Endothelial cell of umbilical vein (primary cell): ENCODE measurements around the gene SPAG8.

Experiments
- EZH2 ChIP-seq: IDR thresholded peaks from 2 replicates; pipeline ENCODE4 v1.6.1; 2012; ENCODE audit warnings: borderline replicate concordance, low read depth, mild to moderate bottlenecking, moderate library complexity, low read length, inconsistent platforms; ENCODE audit not compliant: severe bottlenecking
- FOS ChIP-seq: IDR thresholded peaks from 2 replicates; pipeline ENCODE4 v1.6.1; 2011; ENCODE audit warnings: mild to moderate bottlenecking, low read length, moderate library complexity, borderline replicate concordance; ENCODE audit not compliant: insufficient read depth
- GATA2 ChIP-seq: IDR thresholded peaks from 2 replicates; pipeline ENCODE4 v1.7.0; 2011; ENCODE audit warnings: low read depth, mild to moderate bottlenecking, moderate library complexity, mixed read lengths, low read length; ENCODE audit not compliant: insufficient read length, insufficient read depth
- MYC ChIP-seq: IDR thresholded peaks from one replicate; pipeline ENCODE4 v1.6.1; 2011; ENCODE audit warnings: mild to moderate bottlenecking, low read depth, low read length
- POLR2A ChIP-seq: IDR thresholded peaks from 2 replicates; pipeline ENCODE4 v1.6.1; 2012; ENCODE audit warnings: low read depth, mild to moderate bottlenecking, control low read depth, low read length
- POLR2AphosphoS5 ChIP-seq: IDR thresholded peaks from 2 replicates; pipeline ENCODE4 v1.6.1; 2012; ENCODE audit warnings: low read depth, mild to moderate bottlenecking, control low read depth, low read length, moderate library complexity; ENCODE audit not compliant: insufficient read depth
- TF ChIP-seq, protein P1 (sequence below), 2 donors: IDR thresholded peaks; 1 replicate in 1 of 2; 2 replicates in 1 of 2; pipeline ENCODE4 v1.5.1; 2011; ENCODE audit warnings: low read length in 2 of 2, mild to moderate bottlenecking in 2 of 2, moderate library complexity in 2 of 2, control low read depth in 1 of 2, inconsistent platforms in 1 of 2, low read depth in 1 of 2; ENCODE audit not compliant: insufficient read depth in 1 of 2; ENCODE audit errors: extremely low read depth in 1 of 2
- TF ChIP-seq, protein P2 (sequence below): IDR thresholded peaks from 2 replicates; pipeline ENCODE4 v1.6.1; 2011; ENCODE audit not compliant: insufficient read depth, insufficient read length

DNA sequence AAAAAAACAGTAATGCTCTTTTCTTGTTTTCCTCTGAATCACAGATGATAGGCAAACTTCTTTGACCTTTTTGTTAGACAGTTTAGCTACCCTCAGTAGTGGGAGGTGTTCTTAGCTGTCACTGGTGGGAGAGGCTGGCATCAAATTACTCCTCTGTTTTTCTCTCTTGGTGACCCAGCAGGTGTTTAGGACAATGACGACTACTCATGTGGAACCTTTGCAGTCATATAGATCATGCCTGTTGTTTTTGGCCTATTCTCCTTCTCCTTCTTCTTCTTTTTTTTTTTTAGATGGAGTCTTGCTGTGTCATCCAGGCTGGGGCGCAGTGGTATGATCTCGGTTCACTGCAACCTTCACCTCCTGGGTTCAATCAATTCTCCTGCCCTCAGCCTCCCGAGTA, 36.0 kb downstream of the SPAG8 start:
- TF ChIP-seq GATA2 (no peak), POLR2AphosphoS5 (no peak), POLR2A (no peak), EZH2 (no peak), FOS (no peak), MYC (no peak)
- TF ChIP-seq, protein P1, sequence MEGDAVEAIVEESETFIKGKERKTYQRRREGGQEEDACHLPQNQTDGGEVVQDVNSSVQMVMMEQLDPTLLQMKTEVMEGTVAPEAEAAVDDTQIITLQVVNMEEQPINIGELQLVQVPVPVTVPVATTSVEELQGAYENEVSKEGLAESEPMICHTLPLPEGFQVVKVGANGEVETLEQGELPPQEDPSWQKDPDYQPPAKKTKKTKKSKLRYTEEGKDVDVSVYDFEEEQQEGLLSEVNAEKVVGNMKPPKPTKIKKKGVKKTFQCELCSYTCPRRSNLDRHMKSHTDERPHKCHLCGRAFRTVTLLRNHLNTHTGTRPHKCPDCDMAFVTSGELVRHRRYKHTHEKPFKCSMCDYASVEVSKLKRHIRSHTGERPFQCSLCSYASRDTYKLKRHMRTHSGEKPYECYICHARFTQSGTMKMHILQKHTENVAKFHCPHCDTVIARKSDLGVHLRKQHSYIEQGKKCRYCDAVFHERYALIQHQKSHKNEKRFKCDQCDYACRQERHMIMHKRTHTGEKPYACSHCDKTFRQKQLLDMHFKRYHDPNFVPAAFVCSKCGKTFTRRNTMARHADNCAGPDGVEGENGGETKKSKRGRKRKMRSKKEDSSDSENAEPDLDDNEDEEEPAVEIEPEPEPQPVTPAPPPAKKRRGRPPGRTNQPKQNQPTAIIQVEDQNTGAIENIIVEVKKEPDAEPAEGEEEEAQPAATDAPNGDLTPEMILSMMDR (IDR thresholded peaks at IDR 0.05; ENCODE audit: extremely low read depth in 1 of 2, insufficient read depth in 1 of 2, low read depth in 1 of 2, low read length in 2 of 2): no peak
- TF ChIP-seq, protein P2, sequence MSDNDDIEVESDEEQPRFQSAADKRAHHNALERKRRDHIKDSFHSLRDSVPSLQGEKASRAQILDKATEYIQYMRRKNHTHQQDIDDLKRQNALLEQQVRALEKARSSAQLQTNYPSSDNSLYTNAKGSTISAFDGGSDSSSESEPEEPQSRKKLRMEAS: no peak
